ENCODE results near the gene LIN28B.

DNA sequence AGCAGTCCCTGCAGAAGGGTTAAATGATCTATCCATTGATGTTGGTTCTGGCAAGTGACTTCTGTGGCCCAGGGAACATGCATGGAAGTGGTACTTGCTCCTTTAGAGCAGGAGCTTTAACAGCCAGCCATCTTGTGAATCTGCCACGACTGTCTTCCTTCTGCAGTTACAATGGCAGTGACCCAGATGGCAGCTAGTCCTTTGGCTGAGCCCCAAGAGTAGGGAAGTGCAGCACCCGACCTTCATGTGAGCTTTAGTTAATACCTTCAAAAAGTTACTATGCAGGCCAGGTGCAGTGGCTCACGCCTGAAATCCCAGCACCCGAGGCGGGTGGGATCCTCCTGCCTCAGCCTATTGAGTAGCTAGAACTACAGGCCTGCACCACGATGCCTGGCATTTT is 156.5 kb downstream of the LIN28B start:
- TF ChIP-seq, protein P1, sequence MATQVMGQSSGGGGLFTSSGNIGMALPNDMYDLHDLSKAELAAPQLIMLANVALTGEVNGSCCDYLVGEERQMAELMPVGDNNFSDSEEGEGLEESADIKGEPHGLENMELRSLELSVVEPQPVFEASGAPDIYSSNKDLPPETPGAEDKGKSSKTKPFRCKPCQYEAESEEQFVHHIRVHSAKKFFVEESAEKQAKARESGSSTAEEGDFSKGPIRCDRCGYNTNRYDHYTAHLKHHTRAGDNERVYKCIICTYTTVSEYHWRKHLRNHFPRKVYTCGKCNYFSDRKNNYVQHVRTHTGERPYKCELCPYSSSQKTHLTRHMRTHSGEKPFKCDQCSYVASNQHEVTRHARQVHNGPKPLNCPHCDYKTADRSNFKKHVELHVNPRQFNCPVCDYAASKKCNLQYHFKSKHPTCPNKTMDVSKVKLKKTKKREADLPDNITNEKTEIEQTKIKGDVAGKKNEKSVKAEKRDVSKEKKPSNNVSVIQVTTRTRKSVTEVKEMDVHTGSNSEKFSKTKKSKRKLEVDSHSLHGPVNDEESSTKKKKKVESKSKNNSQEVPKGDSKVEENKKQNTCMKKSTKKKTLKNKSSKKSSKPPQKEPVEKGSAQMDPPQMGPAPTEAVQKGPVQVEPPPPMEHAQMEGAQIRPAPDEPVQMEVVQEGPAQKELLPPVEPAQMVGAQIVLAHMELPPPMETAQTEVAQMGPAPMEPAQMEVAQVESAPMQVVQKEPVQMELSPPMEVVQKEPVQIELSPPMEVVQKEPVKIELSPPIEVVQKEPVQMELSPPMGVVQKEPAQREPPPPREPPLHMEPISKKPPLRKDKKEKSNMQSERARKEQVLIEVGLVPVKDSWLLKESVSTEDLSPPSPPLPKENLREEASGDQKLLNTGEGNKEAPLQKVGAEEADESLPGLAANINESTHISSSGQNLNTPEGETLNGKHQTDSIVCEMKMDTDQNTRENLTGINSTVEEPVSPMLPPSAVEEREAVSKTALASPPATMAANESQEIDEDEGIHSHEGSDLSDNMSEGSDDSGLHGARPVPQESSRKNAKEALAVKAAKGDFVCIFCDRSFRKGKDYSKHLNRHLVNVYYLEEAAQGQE (IDR thresholded peaks at IDR 0.05): no peak
- TF ChIP-seq EP300 (IDR thresholded peaks at IDR 0.05) (no peak), POLR2A (IDR thresholded peaks at IDR 0.05; ENCODE audit: low read length) (no peak), RARB (CRISPR knock-in tag; IDR thresholded peaks at IDR 0.05) (no peak), SMC3 (IDR thresholded peaks at IDR 0.05) (no peak), KDM1A (IDR thresholded peaks at IDR 0.05; ENCODE audit: low read depth) (no peak), RAD21 (conservative IDR thresholded peaks at IDR 0.05 in 1 of 2, IDR thresholded peaks at IDR 0.05 in 1 of 2) (no peak), BHLHE40 (IDR thresholded peaks at IDR 0.05; ENCODE audit: low read depth, low read length) (no peak), MYC (IDR thresholded peaks at IDR 0.05; ENCODE audit: borderline replicate concordance, low read length) (no peak), RFX5 (IDR thresholded peaks at IDR 0.05) (no peak), MAZ (IDR thresholded peaks at IDR 0.05; ENCODE audit: borderline replicate concordance, low read depth, low read length) (no peak)
- TF ChIP-seq, protein P2, sequence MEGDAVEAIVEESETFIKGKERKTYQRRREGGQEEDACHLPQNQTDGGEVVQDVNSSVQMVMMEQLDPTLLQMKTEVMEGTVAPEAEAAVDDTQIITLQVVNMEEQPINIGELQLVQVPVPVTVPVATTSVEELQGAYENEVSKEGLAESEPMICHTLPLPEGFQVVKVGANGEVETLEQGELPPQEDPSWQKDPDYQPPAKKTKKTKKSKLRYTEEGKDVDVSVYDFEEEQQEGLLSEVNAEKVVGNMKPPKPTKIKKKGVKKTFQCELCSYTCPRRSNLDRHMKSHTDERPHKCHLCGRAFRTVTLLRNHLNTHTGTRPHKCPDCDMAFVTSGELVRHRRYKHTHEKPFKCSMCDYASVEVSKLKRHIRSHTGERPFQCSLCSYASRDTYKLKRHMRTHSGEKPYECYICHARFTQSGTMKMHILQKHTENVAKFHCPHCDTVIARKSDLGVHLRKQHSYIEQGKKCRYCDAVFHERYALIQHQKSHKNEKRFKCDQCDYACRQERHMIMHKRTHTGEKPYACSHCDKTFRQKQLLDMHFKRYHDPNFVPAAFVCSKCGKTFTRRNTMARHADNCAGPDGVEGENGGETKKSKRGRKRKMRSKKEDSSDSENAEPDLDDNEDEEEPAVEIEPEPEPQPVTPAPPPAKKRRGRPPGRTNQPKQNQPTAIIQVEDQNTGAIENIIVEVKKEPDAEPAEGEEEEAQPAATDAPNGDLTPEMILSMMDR (IDR thresholded peaks at IDR 0.05): no peak
- TF ChIP-seq, protein P3, sequence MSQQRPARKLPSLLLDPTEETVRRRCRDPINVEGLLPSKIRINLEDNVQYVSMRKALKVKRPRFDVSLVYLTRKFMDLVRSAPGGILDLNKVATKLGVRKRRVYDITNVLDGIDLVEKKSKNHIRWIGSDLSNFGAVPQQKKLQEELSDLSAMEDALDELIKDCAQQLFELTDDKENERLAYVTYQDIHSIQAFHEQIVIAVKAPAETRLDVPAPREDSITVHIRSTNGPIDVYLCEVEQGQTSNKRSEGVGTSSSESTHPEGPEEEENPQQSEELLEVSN (IDR thresholded peaks at IDR 0.05; ENCODE audit: borderline replicate concordance, low read depth): no peak
